ENCODE results near the gene FMO1. TPM values are rescaled to one million over a fixed set of nuclear protein-coding genes. Genes with fewer than 3 reads are reported as not detected.

The FMO1 gene
- total and polyA plus RNA-seq, 2 donors (not counting 1 experiment from before 2014, with no cell fraction given): 0.48 TPM; not detected in 1

DNA sequence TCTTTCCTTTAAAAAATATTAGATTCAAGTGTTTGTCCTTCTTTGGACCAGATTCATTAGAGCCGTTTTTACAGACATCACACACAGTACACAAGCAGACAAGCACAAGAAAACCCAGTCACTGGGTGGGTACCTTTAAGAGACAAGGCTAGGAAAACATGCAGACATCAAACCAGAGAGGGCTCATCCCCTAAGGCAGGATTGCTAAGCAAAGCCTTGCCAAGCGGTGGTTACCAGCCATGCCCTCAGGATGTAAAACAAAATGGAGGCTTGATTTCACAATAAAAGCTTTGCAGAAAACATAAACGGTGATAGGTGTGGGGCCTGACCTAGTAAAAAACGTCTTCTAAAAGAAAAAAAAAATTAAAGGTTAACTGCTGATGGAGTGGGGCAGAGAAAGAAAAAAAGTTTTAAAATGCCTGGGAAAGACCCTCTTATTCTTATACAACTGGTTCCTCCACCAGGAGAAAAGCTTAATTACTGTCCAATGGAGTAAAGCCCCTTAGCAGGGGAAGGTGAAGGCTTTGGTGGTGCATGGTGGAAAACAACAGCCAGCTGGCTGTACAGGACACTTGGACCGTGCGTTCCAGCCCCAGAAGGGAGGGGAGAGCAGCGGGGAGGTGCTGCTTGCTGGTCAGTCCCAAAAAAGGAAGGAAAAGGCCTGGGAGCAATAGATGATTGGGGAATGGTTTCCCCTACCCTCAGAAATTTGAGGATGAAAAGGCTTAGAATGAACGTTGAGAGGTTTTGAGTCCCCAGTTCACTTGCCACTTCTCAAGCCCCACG, 30.4 kb upstream of the FMO1 start:
- Histone ChIP-seq H3K79me2 (ENCODE audit: control insufficient read depth, insufficient read depth, low read length) (no peaks in the 10 kb centered on the region), H3K4me2 (replicated peaks; ENCODE audit: low read depth, low read length, poor library complexity, severe bottlenecking) (no peak overlapping the region), H3K4me3 (ENCODE audit: control extremely low read depth in 1 of 5, extremely low read depth in 1 of 5, insufficient read depth in 1 of 5, low read depth in 2 of 5, low read length in 4 of 5) (no peak overlapping the region), H4K20me1 (ENCODE audit: control insufficient read depth, insufficient read depth, low read length, poor library complexity, severe bottlenecking) (no peaks in the 10 kb centered on the region), H2AFZ (ENCODE audit: insufficient read depth, low read depth, low read length, poor library complexity, severe bottlenecking) (no peak overlapping the region), H3K36me3 (replicated peaks in 1 of 2; ENCODE audit: control extremely low read depth in 1 of 2, control insufficient read depth in 1 of 2, extremely low read depth in 1 of 2, insufficient read depth in 2 of 2, low read length in 1 of 2) (no peaks in the 10 kb centered on the region), H3K27ac (ENCODE audit: low read length in 2 of 2) (no peak overlapping the region), H3K9ac (ENCODE audit: low read length) (no peak overlapping the region), H3K27me3 (replicated peaks in 1 of 4; ENCODE audit: control extremely low read depth in 1 of 4, control insufficient read depth in 3 of 4, insufficient read depth in 4 of 4, low read length in 3 of 4) (no peaks in the 10 kb centered on the region), H3K9me3 (ENCODE audit: control extremely low read depth in 1 of 3, control insufficient read depth in 2 of 3, insufficient read depth in 1 of 3, low read length in 2 of 3) (no peaks in the 10 kb centered on the region), H3K4me1 (ENCODE audit: control insufficient read depth in 2 of 2, insufficient read depth in 2 of 2, low read length in 2 of 2) (peaks cover 0 to 5% of the 10 kb centered on the region in 2 donors)
- Mint-ChIP-seq H3K4me1 (peaks cover 4% of the 10 kb centered on the region), H3K4me3 (no peak overlapping the region), H3K9me3 (ENCODE audit: insufficient read depth) (no peaks in the 10 kb centered on the region), H3K27me3 (peaks cover 12% of the 10 kb centered on the region), H3K27ac (no peak overlapping the region)
- POLR2A ChIA-PET: no interaction called here
- TF ChIP-seq, protein P1, sequence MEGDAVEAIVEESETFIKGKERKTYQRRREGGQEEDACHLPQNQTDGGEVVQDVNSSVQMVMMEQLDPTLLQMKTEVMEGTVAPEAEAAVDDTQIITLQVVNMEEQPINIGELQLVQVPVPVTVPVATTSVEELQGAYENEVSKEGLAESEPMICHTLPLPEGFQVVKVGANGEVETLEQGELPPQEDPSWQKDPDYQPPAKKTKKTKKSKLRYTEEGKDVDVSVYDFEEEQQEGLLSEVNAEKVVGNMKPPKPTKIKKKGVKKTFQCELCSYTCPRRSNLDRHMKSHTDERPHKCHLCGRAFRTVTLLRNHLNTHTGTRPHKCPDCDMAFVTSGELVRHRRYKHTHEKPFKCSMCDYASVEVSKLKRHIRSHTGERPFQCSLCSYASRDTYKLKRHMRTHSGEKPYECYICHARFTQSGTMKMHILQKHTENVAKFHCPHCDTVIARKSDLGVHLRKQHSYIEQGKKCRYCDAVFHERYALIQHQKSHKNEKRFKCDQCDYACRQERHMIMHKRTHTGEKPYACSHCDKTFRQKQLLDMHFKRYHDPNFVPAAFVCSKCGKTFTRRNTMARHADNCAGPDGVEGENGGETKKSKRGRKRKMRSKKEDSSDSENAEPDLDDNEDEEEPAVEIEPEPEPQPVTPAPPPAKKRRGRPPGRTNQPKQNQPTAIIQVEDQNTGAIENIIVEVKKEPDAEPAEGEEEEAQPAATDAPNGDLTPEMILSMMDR (IDR thresholded peaks at IDR 0.05): no peak
- TF ChIP-seq EZH2 (IDR thresholded peaks at IDR 0.05; ENCODE audit: borderline replicate concordance, insufficient read depth, low read depth, low read length, poor library complexity, severe bottlenecking): no peak
- DNase-seq (no peak), ATAC-seq (ENCODE audit: low read depth) (no peak)
- intact Hi-C loops (cut with micrococcal nuclease): no loop called here
- WGBS (ENCODE audit: insufficient coverage): 100% methylated on average over 3 of the region's 9 CpGs
- CTCF ChIA-PET: no interaction called here

GRCh38 chr1:171218661-171219060, 29.6 kb upstream of the FMO1 start:
- Histone ChIP-seq H3K36me3 (replicated peaks in 1 of 2; ENCODE audit: control extremely low read depth in 1 of 2, control insufficient read depth in 1 of 2, extremely low read depth in 1 of 2, insufficient read depth in 2 of 2, low read length in 1 of 2) (no peaks in the 10 kb centered on the region), H3K4me2 (replicated peaks; ENCODE audit: low read depth, low read length, poor library complexity, severe bottlenecking) (no peak overlapping the region), H3K79me2 (ENCODE audit: control insufficient read depth, insufficient read depth, low read length) (no peaks in the 10 kb centered on the region), H3K4me1 (ENCODE audit: control insufficient read depth in 2 of 2, insufficient read depth in 2 of 2, low read length in 2 of 2) (no peaks in the 10 kb centered on the region), H4K20me1 (ENCODE audit: control insufficient read depth, insufficient read depth, low read length, poor library complexity, severe bottlenecking) (no peaks in the 10 kb centered on the region), H3K4me3 (ENCODE audit: control extremely low read depth in 1 of 5, extremely low read depth in 1 of 5, insufficient read depth in 1 of 5, low read depth in 2 of 5, low read length in 4 of 5) (no peak overlapping the region), H3K27me3 (replicated peaks in 1 of 4; ENCODE audit: control extremely low read depth in 1 of 4, control insufficient read depth in 3 of 4, insufficient read depth in 4 of 4, low read length in 3 of 4) (no peaks in the 10 kb centered on the region), H3K27ac (ENCODE audit: low read length in 2 of 2) (no peak overlapping the region), H3K9ac (ENCODE audit: low read length) (no peak overlapping the region), H2AFZ (ENCODE audit: insufficient read depth, low read depth, low read length, poor library complexity, severe bottlenecking) (no peak overlapping the region), H3K9me3 (ENCODE audit: control extremely low read depth in 1 of 3, control insufficient read depth in 2 of 3, insufficient read depth in 1 of 3, low read length in 2 of 3) (no peaks in the 10 kb centered on the region)
- POLR2A ChIA-PET: no interaction called here
- TF ChIP-seq EZH2 (IDR thresholded peaks at IDR 0.05; ENCODE audit: borderline replicate concordance, insufficient read depth, low read depth, low read length, poor library complexity, severe bottlenecking): no peak
- TF ChIP-seq, protein P1 (IDR thresholded peaks at IDR 0.05): no peak
- no peak for DNase-seq
- WGBS (ENCODE audit: insufficient coverage): no CpG with 5 or more reads among the region's 1 CpG
- Mint-ChIP-seq H3K27ac (no peak overlapping the region), H3K27me3 (peaks cover 12% of the 10 kb centered on the region), H3K4me3 (no peak overlapping the region), H3K9me3 (ENCODE audit: insufficient read depth) (no peaks in the 10 kb centered on the region), H3K4me1 (no peaks in the 10 kb centered on the region)
- no peak for ATAC-seq (ENCODE audit: low read depth)
- CTCF ChIA-PET: no interaction called here
- intact Hi-C loops (cut with micrococcal nuclease): no loop called here

Data from B cell (primary cell).